ENCODE measurements around the gene STYXL2. TPM values are rescaled to one million over a fixed set of nuclear protein-coding genes. Genes with fewer than 3 reads are reported as not detected.

Gene STYXL2
- total and polyA plus RNA-seq, 2 donors (not counting 1 experiment from before 2014, with no cell fraction given), result not detected

GRCh38 chr1:167115655-167116054 is 21.8 kb downstream of the STYXL2 start:
- Histone ChIP-seq H2AFZ (ENCODE audit: insufficient read depth, low read depth, low read length, poor library complexity, severe bottlenecking) (no peak overlapping the region), H4K20me1 (ENCODE audit: control insufficient read depth, insufficient read depth, low read length, poor library complexity, severe bottlenecking) (no peaks in the 10 kb centered on the region), H3K4me2 (replicated peaks; ENCODE audit: low read depth, low read length, poor library complexity, severe bottlenecking) (no peak overlapping the region), H3K4me1 (ENCODE audit: control insufficient read depth in 2 of 2, insufficient read depth in 2 of 2, low read length in 2 of 2) (peaks cover 8% of the 10 kb centered on the region in 2 donors), H3K27me3 (replicated peaks in 1 of 4; ENCODE audit: control extremely low read depth in 1 of 4, control insufficient read depth in 3 of 4, insufficient read depth in 4 of 4, low read length in 3 of 4) (peaks cover 0 to 13% (median 2%) of the 10 kb centered on the region in 4 experiments), H3K4me3 (ENCODE audit: control extremely low read depth in 1 of 5, extremely low read depth in 1 of 5, insufficient read depth in 1 of 5, low read depth in 2 of 5, low read length in 4 of 5) (no peak overlapping the region), H3K27ac (ENCODE audit: low read length in 2 of 2) (no peak overlapping the region), H3K9me3 (ENCODE audit: control extremely low read depth in 1 of 3, control insufficient read depth in 2 of 3, insufficient read depth in 1 of 3, low read length in 2 of 3) (peaks cover 0 to 1% (median under 1%) of the 10 kb centered on the region in 3 donors), H3K36me3 (replicated peaks in 1 of 2; ENCODE audit: control extremely low read depth in 1 of 2, control insufficient read depth in 1 of 2, extremely low read depth in 1 of 2, insufficient read depth in 2 of 2, low read length in 1 of 2) (no peaks in the 10 kb centered on the region), H3K9ac (ENCODE audit: low read length) (no peak overlapping the region), H3K79me2 (ENCODE audit: control insufficient read depth, insufficient read depth, low read length) (no peaks in the 10 kb centered on the region)
- H3K27me3 Mint-ChIP-seq, result peaks cover 30% of the 10 kb centered on the region
- POLR2A ChIA-PET, result no interaction called here
- no peak for DNase-seq
- TF ChIP-seq CTCF (IDR thresholded peaks at IDR 0.05), result no peak
- TF ChIP-seq EZH2 (IDR thresholded peaks at IDR 0.05; ENCODE audit: borderline replicate concordance, insufficient read depth, low read depth, low read length, poor library complexity, severe bottlenecking), result no peak
- intact Hi-C loops (cut with micrococcal nuclease), result no loop called here
- no peaks in the 10 kb centered on the region for H3K9me3 Mint-ChIP-seq (ENCODE audit: insufficient read depth)
- WGBS (ENCODE audit: insufficient coverage), result 75% methylated on average over 2 of the region's 5 CpGs
- H3K4me1 Mint-ChIP-seq, result peaks cover 8% of the 10 kb centered on the region
- CTCF ChIA-PET, result no interaction called here
- no peak overlapping the region for H3K4me3 Mint-ChIP-seq
- no peak overlapping the region for H3K27ac Mint-ChIP-seq
- no peak for ATAC-seq (ENCODE audit: low read depth)

DNA sequence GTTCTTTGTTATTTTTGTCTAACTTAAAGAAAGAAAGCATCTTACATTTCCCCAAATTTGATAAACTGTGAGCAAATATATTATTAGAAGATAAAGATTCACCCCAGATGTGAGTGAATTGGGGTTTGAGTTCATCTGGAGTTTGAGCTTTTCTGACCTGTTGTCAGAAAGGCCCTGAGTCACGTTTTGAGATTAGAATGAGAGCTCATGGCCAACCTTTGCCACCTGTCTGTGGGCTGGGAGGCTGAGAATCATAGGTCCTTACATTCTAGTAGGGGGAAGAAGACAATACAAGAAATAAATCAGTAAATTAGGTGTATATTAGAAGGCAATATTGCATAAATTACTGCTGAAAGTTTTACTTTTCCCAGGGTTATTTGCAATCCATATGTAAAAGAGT is 22.3 kb downstream of the STYXL2 start:
- no peaks in the 10 kb centered on the region for H3K36me3 ChIP-seq (replicated peaks in 1 of 2; ENCODE audit: control extremely low read depth in 1 of 2, control insufficient read depth in 1 of 2, extremely low read depth in 1 of 2, insufficient read depth in 2 of 2, low read length in 1 of 2)
- Mint-ChIP-seq H3K4me1 (peaks cover 8% of the 10 kb centered on the region), H3K4me3 (no peak overlapping the region), H3K9me3 (ENCODE audit: insufficient read depth) (no peaks in the 10 kb centered on the region), H3K27me3 (peaks cover 27% of the 10 kb centered on the region), H3K27ac (no peak overlapping the region)
- TF ChIP-seq EZH2 (IDR thresholded peaks at IDR 0.05; ENCODE audit: borderline replicate concordance, insufficient read depth, low read depth, low read length, poor library complexity, severe bottlenecking) (no peak), CTCF (IDR thresholded peaks at IDR 0.05) (no peak)
- peaks cover 11 to 12% of the 10 kb centered on the region in 2 donors for H3K4me1 ChIP-seq (ENCODE audit: control insufficient read depth in 2 of 2, insufficient read depth in 2 of 2, low read length in 2 of 2)
- no peaks in the 10 kb centered on the region for H3K79me2 ChIP-seq (ENCODE audit: control insufficient read depth, insufficient read depth, low read length)
- no peak overlapping the region for H3K4me2 ChIP-seq (replicated peaks; ENCODE audit: low read depth, low read length, poor library complexity, severe bottlenecking)
- CTCF ChIA-PET, result no interaction called here
- peaks cover 0 to 16% (median 4%) of the 10 kb centered on the region in 4 experiments for H3K27me3 ChIP-seq (replicated peaks in 1 of 4; ENCODE audit: control extremely low read depth in 1 of 4, control insufficient read depth in 3 of 4, insufficient read depth in 4 of 4, low read length in 3 of 4)
- intact Hi-C loops (cut with micrococcal nuclease), result no loop called here
- WGBS (ENCODE audit: insufficient coverage), result no CpG with 5 or more reads among the region's 1 CpG
- H3K9me3 ChIP-seq (ENCODE audit: control extremely low read depth in 1 of 3, control insufficient read depth in 2 of 3, insufficient read depth in 1 of 3, low read length in 2 of 3), result no peaks in the 10 kb centered on the region
- no peak overlapping the region for H2AFZ ChIP-seq (ENCODE audit: insufficient read depth, low read depth, low read length, poor library complexity, severe bottlenecking)
- ATAC-seq (ENCODE audit: low read depth) (no peak), DNase-seq (no peak)
- H3K9ac ChIP-seq (ENCODE audit: low read length), result no peak overlapping the region
- H4K20me1 ChIP-seq (ENCODE audit: control insufficient read depth, insufficient read depth, low read length, poor library complexity, severe bottlenecking), result no peaks in the 10 kb centered on the region
- no peak overlapping the region for H3K27ac ChIP-seq (ENCODE audit: low read length in 2 of 2)
- POLR2A ChIA-PET, result no interaction called here
- no peak overlapping the region for H3K4me3 ChIP-seq (ENCODE audit: control extremely low read depth in 1 of 5, extremely low read depth in 1 of 5, insufficient read depth in 1 of 5, low read depth in 2 of 5, low read length in 4 of 5)

All from B cell (primary cell).